ENCODE measurements around the gene DACH1. TPM values are rescaled to one million over a fixed set of nuclear protein-coding genes. Genes with fewer than 3 reads are reported as not detected.

Gene DACH1
- polyA plus RNA-seq, 1 donor = 120 TPM

DNA sequence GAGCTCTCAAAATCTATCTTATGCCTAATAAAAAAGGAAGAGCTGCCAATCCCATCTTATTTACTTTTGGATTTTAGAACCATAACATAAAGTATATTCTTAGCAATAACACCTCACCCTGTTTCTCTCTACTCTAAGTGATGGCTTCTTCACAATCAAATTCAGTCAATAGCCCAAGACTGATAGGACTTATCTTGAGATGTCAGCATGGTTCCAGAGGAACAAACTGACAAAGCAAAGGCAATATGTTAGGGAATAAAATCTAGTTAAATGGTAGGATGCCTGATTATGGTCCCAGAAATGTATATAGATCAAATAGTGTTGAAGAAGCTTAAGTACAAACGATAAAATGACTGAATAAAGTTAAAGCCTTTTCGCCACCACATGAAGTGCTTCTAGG, 36.3 kb downstream of the DACH1 start:
- DNase-seq = no peak

DNA sequence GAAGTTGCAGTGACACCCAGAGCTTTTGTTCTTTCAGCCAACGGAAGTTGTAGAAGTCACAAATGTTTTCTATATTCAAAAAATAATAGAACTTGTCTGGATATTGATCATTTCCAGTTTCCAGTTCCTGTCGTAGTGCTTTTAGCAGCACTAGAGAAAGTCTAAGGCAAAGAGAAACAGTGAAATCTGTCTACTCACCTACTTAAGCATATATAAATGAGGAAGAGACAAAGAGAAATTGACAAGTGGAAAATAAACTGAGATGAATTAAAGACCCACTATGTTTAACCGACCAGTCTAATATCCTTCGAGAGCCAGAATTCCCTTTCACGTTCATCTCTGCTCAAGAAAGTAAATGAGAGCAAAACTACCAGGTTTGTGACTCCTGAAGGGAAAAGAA, 36.7 kb downstream of the DACH1 start:
- no peak for DNase-seq

DNA sequence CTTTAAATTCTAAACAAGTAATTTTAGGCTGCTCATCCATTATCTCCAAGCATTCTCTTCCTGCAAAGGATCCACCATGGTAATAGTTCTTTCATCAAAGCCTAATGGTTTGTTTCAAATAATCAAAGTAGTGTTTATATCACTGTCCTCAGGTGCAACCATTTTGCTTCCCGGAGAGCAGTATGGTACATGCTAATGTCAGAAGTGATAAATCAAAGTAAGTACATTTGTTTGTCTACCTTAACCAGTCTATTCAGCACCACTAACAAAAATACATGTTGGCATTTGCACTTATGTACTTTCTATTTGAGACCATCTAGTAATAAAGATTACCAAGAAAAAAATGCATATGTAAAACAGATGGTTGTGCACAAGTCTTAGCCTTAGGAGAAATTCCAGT, 37.5 kb downstream of the DACH1 start:
- no peak for DNase-seq

DNA sequence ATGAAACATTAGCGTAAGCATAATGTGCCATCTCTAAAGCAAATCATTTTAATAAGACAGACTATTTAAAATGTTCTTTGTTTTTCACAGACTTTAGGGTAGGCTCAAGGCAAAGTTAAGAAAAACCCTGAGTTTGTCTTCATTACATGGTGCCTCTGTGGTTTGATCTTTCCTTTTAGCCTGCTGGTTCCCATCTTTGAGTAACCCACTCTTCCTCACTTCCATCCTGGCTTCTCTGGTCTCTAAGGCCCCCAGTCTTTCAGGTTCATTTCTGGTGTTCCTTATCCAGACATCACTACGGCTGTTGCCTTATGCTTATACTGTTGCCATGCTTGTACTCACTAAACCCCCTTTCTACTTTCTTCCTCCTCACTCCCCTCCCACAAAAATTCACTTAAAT, 38.4 kb downstream of the DACH1 start:
- DNase-seq = no peak

DNA sequence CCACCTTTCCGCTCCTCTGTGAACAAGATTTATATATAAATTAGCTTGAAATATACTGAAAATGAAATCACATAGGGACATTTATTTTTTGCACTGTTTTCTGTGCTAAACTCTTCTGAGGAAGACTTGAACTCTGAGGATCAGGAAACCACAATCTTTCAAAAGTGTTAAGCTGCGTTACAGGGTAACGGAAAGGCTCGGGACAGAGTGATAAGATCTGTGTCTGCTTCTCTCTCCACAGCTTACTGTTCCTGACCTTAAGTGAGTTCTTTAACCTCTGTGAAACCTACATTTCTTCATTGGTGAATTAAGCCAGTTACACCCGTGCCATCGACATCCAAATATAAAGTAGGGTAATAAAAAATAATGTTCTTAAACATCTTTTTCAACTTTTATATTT, 38.9 kb downstream of the DACH1 start:
- DNase-seq = no peak

DNA sequence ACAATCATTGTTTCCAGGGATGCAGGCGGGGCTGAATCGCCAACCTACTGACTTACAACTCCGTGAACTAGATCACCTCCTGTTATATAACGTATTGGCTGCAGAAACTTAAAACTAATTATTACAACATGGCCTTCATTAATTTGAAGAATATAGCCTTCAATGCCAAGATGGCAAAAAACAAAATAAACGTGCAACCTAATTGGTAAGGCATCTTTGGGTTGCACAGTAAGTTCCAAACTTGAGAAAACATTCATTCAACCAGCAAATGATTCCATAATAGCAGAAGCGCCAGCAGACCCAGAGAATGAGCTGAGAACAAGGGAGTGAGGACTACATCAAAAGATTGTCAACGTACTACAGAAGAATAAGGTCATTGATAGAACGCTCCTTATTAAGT, 39.8 kb downstream of the DACH1 start:
- no peak for DNase-seq

DNA sequence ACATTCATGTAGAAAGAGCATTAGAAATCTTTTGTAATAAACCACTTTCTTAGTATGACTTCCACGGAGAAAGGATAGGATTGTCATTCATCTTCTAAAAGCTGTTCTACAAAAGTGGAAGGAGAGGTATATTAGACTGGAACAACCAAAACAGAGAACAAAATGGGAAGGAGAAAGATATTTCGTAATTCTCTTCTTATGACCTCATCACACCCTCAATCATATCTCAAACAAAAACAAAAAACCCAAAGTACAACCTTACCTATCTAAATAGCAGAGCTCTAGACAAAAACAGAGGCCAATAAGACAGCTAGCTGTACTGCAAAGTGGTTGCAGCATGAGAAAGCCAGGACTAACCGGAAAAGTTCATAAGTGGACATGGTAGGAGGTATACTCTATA, 46.3 kb downstream of the DACH1 start:
- no peak for DNase-seq

DNA sequence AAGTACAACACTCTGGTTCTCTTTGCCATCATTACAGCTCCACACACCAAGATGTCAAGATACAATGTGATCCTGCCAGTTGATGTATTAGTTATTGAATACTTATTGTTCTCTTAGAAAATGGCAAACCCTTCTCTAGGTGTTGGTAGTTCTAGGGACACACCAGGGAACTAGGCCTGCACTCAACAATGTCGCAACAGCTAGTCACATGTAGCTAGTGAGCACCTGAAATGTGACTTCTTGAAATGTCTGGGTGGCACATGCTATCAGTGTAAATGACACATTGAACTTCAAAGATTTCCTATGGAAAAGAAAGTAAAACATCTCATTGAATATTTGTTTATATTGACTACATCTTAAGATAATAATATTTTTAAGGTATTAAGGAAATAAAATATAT, 49.7 kb downstream of the DACH1 start:
- no peak for DNase-seq

DNA sequence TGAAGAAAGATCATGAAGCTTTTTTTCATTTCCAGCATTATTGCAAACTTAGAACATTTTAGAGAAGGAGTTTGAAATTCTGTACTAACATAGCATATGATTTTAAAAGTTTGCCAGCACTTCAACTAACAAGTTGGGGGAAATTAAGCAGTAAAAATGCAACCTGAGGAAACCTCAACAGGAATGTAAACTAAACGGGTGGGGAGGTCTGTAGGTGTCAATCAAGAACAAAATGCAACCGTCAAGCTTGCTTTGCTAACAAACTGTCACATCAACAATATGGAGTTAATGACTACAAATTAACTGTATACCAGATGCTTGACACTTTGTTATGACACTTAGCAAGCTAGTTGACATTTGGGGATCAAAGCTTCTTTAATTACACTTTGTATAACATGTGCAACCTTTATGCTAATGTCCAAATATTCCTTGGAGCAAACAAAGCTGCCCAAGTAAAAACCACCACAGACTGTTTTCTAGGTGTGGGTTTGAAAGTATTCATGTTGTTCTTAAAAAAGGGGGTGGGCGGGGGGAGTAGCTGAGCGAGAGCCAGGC, 52.1 kb downstream of the DACH1 start:
- DNase-seq = no peak

DNA sequence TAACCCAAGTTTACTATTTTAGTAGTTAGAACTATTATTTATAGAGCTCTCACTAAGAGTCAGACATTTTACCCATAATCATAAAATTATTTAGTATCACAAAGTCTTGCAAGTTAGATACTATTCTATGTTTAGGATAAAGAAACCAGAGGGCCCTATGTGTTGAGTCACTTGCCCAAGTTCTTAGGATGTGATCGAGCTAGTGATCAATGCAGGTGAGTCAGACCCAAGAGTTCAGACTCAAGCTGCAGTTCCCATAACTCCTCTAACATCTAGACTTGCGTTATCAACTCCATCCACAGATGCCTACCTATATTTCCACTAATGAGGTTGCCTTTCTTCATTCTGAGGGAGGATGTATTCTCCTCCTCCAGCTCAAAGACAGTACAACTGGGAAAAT, 53.8 kb downstream of the DACH1 start:
- no peak for DNase-seq

DNA sequence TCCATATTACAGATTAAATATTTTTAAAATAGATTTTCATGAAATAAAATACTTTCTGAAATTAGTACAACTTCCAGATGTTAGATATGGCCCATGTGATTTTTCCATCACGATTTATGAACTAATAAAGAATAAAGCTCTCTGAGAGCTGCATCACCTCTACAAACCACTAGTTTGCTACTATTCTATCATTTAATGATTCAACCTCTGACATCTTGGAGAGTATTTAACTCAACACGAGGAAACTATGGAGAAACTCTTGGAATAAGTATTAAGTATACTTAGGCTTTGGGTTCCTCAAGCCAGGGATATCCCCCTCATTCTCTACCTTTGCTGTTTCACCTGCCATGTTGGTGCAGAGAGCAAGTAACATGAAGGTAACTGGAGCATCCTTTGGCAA, 55.7 kb downstream of the DACH1 start:
- no peak for DNase-seq

DNA sequence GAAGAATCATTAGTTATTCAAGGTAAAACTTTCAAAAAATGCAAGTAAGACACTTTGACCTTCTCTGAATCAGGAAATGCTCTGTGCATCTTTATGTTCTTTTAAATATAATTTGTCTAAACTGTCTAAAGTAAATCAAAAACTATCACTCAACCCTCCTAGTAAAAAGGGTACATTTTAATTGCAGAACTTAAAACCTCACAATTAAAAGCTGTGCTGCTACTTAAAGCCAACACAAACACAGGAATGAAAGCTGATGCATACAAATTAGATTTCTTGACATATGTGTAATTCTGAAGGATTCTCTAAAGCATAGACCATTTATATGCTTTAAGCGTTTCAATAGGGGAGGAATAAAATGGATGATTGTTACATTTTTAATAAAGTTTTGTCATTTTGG, 58.3 kb downstream of the DACH1 start:
- DNase-seq = no peak

DNA sequence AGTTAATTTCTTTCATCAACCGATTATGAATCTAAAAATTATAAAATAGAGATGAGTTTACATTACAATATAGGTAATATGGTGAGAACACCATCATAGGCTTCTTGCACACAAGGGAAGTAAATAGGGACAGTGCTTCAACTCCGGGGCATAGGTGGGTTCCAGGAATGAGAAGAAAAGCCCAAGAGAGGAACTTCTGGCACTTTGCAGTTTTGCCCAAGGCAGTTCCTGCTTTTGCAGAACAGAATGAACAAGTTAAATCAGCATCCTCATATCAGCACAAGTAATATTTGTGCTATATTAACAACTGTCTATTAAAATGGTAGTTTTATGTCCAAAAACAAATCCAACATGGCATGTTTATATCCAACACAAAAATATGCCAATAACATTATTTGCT, 60.1 kb downstream of the DACH1 start:
- no peak for DNase-seq

DNA sequence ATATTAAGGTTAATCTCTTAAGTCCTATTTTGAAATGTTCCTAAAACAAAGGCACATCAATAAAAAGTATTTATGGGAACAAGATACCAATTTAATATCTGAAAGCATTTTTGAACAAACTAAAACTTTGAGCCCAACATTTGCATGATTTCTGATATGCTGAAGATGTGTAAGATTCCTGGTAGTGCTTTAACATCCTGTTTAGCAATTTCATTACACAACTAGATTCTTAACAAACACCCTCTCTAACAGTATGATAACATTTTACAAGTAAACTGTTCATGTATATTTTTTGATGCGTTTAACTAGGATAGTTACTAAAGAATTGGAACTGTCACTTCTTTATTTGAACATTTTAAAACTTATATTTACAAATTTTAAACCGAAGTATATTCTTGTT, 63.9 kb downstream of the DACH1 start:
- DNase-seq = no peak

DNA sequence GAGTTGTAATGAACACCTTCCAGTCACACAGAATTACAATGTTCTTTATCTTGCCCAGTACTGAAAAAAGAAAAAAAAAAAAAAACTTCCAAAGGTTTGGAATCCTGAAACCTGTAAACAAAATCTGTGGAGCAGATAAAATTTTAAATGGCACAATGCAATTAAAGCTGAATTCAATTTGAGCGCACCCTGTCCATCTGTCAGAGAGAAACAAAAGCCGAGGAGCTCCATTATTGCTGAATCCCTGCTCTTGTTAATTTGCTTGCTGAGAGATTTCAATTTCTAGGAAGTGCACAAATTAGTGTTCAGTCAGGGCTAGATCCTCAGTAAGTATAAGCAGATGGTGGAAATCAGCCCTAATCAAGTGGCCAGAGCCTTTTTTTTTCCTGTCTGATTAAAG, 65.2 kb downstream of the DACH1 start:
- DNase-seq = no peak

DNA sequence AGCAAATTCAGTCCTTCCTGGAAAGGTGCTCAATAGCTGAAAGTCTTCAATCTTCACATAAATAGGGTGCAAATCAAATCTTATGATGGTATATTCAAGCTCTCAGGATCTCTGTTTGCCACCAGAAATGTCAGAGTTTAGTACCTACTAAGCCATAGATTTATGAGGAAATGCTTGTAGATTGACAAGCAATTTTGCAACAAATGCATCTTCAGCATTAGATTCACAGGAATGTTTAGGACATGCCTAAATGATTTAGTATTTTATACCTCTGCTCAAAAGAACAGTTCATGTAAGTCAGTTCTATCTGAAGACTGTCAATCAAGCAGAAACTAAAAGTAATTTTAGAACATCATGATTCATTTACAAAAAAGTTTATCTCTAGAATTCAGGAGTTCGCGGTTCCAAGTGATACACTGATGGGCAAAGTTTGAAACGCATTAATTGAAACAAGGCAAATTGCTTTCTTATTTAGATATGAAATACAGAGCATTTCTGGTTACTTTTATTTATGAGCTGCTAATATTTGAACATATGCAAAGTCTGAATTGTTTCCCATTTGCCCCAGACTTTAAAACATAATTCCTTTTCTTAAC, 65.7 kb downstream of the DACH1 start:
- no peak for DNase-seq

DNA sequence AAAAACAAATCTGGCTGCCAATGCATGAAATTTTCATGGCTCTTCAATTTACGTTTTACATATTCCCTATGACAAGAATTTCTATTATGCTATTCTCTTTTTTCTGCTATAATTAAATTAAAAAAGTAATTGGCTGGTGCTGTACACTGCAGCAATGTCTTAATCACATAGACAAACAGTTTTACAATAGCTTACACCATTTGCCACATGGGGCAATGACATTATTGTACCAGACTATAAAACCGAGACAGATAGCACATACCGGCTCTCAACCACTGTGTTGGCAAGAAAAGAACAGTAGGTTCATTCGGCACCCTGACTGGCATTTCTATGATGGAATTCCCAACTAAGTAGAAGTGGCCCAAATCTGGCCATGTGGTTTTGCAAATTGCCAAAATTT, 67.7 kb downstream of the DACH1 start:
- no peak for DNase-seq

DNA sequence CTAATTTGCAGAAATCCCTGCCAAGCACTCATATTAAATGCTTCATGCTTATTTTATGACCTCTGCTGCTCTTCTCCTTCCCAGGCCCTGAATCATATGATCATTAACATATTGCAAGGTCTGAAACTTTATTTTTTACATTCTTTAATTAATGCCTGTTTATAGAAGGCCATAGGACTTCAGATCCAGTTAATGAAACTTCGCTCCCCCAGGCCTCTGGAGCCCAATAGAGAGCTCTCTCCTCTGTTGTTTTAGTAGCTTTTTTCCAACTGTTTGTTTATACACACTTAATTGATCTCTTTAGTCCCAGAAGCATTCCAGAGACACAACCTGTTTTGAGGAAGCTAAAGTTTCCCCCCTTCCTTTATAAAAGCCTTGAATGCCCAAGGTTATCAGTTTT, 68.3 kb downstream of the DACH1 start:
- DNase-seq = no peak

DNA sequence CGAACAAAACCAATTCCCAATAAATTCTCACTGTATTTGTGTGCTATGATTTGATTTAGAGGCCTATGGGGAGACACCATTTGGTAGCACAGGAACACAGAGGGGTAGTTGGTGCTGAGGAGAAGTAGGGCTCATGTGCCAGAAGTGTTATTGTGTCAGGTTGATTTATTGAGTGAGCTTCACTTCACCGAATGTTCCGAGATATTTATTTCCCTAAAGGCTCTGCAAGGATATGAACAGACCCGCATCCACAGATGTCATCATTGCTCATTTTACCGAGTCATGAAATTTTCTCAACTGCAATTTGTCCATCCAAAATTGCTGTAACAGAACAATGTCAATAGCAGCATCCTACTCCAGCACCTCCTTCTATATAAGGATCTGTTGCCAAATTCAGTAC, 69.5 kb downstream of the DACH1 start:
- DNase-seq = no peak

DNA sequence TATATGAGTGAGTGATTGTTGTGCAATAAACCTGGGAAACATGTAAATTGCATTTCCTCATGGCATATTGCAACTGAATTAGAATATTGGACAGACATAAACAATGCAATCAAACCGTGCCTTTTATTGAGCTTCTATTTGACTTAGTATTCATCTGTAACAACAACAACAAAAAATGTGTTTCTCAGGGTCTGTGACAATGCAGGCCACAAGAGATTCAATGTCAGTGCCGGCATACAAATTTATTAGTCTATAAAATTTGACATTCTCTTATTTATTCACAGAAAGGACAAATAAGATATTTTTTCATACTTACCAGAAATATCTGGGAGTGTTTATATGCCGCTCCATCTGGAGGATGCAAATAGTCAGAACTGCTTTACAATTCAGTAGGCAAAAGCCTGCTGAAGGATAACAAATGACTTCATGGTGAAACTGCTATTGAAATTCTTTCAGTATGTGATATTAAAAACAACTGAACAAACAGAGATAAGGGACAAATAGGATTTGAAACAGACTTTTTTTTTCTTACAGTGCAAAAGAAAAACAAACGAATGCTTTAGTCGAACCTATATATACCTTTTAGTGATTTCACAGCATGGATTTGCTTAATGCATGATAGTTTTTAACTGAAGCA, 77.2 kb downstream of the DACH1 start:
- no peak for DNase-seq

DNA sequence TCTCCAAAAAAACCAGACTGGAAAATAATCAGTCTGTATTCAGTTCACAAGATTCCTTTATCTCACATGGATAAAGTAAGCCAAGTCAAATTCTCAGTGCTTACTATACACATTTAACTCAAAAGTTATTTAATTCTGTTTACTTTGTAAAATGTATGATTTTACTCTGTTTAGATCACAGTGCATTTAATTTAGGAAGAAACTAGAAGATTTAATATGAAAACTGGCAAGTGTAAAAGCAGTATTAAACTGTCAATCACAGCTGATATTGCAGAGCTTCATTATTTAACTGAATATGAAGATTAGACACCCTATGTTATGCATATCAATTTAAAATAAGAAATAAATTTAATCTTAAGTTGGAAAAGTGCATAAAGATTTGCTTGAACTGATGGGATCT, 78.0 kb downstream of the DACH1 start:
- no peak for DNase-seq

DNA sequence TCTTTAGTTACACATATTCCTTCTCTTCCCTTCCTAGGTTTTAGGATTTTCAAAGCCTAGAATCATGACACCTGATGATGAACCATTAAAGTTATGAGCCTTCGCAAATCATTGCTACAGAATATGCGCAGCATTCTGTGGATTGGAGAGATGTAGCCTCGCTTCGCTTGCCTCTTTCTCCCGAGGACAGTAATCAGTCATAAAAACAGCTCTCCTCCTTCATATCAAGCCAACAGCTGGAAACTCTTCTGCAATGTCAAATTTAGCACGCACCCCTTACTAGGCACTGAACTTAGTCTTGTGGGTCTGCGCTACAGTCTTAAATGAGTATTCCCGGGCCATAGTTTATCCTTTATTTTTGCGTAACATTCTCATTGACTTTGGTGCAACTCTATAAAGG, 79.6 kb downstream of the DACH1 start:
- no peak for DNase-seq

DNA sequence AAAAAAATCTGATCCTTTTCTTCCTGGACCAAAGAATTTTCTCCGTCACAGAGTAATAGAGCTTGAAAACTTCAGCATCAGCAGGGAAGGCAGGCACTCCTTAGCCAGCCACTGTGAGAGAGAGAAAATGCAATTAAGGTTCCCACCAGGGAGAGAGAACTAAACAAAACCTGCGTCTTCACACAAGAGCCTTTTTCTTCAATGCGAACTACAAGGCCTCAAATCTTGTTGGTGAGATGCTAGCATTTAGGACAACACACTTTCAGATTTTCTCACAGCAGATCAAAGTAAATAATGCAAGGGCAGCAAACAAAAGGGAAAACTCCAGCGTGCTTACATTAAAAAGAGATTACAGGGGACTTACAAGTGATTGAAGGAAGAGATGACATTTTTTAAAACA, 80.1 kb downstream of the DACH1 start:
- no peak for DNase-seq

DNA sequence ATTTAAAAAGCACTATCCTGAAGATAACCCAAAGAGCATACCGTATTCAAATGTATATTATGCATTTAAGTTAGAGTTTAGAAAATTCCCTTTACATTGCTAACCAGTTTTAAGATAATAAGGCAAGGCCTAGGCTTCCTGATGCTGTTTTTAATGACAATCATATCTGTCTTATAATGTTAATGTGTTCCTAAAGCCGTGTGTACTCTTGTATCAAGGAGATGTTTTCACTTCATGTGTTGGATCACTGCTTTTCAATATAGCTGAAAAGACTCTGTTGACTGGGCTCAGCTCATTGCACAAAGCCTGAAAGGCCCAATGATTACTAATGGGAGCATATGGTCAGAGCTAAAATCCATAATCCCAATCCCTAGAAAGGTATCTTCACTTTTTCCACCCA, 81.6 kb downstream of the DACH1 start:
- DNase-seq = no peak

All from left kidney (tissue), 2 donors.